HG02852 (cell line): ENCODE results near the gene WHAMM.
"Not testable (repeated sequence)": the region's sequence is repeated elsewhere in the genome, so short reads cannot be mapped to it uniquely, and the experiment has no call there.

ENCODE experiments used
- ATAC-seq: cut with Tn5 transposase; IDR thresholded peaks from one replicate; pipeline ENCODE4 v1.9.1; 2021; ENCODE audit warnings: mild to moderate bottlenecking, moderate library complexity; ENCODE audit not compliant: unreplicated experiment

The WHAMM gene

GRCh38 chr15:82856397-82857170, 47.2 kb downstream of the WHAMM start:
- no peak for ATAC-seq

GRCh38 chr15:82858932-82859331, 49.5 kb downstream of the WHAMM start:
- no peak for ATAC-seq

- no peak for ATAC-seq
Measured at GRCh38 chr15:82862886-82863285, 53.5 kb downstream of the WHAMM start.

GRCh38 chr15:82864967-82865366, 55.5 kb downstream of the WHAMM start:
- ATAC-seq = no peak

- ATAC-seq = not testable (repeated sequence)
Measured at GRCh38 chr15:82865581-82865980, 56.2 kb downstream of the WHAMM start.

- not testable (repeated sequence) for ATAC-seq
Measured at GRCh38 chr15:82865981-82866380, 56.6 kb downstream of the WHAMM start.

- ATAC-seq = no peak
Measured at GRCh38 chr15:82870727-82871320, 61.4 kb downstream of the WHAMM start.

- no peak for ATAC-seq
Measured at GRCh38 chr15:82871358-82871757, 61.9 kb downstream of the WHAMM start.

GRCh38 chr15:82871832-82872484, 62.5 kb downstream of the WHAMM start:
- ATAC-seq = no peak

GRCh38 chr15:82873000-82873680, 63.7 kb downstream of the WHAMM start:
- no peak for ATAC-seq

- no peak for ATAC-seq
Measured at GRCh38 chr15:82874267-82874666, 64.8 kb downstream of the WHAMM start.

GRCh38 chr15:82874961-82875360, 65.5 kb downstream of the WHAMM start:
- ATAC-seq = no peak

- ATAC-seq = no peak
Measured at GRCh38 chr15:82875411-82876003, 66.1 kb downstream of the WHAMM start.

- ATAC-seq = no peak
Measured at GRCh38 chr15:82877825-82878224, 68.4 kb downstream of the WHAMM start.

GRCh38 chr15:82878325-82878724, 68.9 kb downstream of the WHAMM start:
- ATAC-seq = no peak

- ATAC-seq = no peak
Measured at GRCh38 chr15:82880704-82881103, 71.3 kb downstream of the WHAMM start.

- ATAC-seq = no peak
Measured at GRCh38 chr15:82881747-82882146, 72.3 kb downstream of the WHAMM start.

- no peak for ATAC-seq
Measured at GRCh38 chr15:82882273-82882928, 73.0 kb downstream of the WHAMM start.
